HL-60 (cell line): ENCODE measurements around the gene PAPPA2.

ENCODE experiments used
- DNase-seq, 2 experiments: peaks; one replicate each; pipeline ENCODE4 v3.0.0-alpha.2; 2010 to 2020; ENCODE audit warnings: low read depth in 1 of 2, low spot score in 1 of 2
- H3K27ac ChIP-seq: fragments of 250-450 bp; sonication (Bioruptor Pico); replicated peaks from 2 replicates; pipeline ENCODE4 v1.5.1; 2020; ENCODE audit warnings: mild to moderate bottlenecking, moderate library complexity
- H3K27me3 ChIP-seq: fragments of 250-450 bp; sonication (Bioruptor Pico); 2 replicates; pipeline ENCODE4 v1.5.1; 2021; ENCODE audit warnings: mild to moderate bottlenecking, moderate library complexity; ENCODE audit not compliant: insufficient read depth, poor library complexity, severe bottlenecking
- H3K4me3 ChIP-seq: replicated peaks from 2 replicates; pipeline ENCODE4 v1.5.1; 2011; ENCODE audit warnings: mild to moderate bottlenecking, control low read depth, low read length; ENCODE audit not compliant: insufficient read depth
- CTCF ChIP-seq: IDR thresholded peaks from one replicate; pipeline ENCODE4 v1.5.1; 2011; ENCODE audit warnings: low read length, control low read depth, inconsistent platforms; ENCODE audit not compliant: insufficient read depth
- GABPA ChIP-seq: IDR thresholded peaks from 2 replicates; pipeline ENCODE4 v1.6.1; 2012; ENCODE audit warnings: low read depth
- POLR2AphosphoS5 ChIP-seq: IDR thresholded peaks from 2 replicates; pipeline ENCODE4 v1.6.1; 2012; ENCODE audit warnings: low read depth
- SPI1 ChIP-seq: IDR thresholded peaks from 2 replicates; pipeline ENCODE4 v1.6.1; 2012; ENCODE audit warnings: low read depth, mild to moderate bottlenecking, borderline replicate concordance
- TF ChIP-seq, protein P1 (sequence below): IDR thresholded peaks from 2 replicates; pipeline ENCODE4 v1.6.1; 2012; ENCODE audit warnings: low read depth; ENCODE audit not compliant: insufficient replicate concordance

Gene PAPPA2

GRCh38 chr1:176854121-176854520, 391.1 kb downstream of the PAPPA2 start:
- TF ChIP-seq SPI1 (no peak), POLR2AphosphoS5 (no peak), CTCF (no peak), GABPA (no peak)
- TF ChIP-seq, protein P1, sequence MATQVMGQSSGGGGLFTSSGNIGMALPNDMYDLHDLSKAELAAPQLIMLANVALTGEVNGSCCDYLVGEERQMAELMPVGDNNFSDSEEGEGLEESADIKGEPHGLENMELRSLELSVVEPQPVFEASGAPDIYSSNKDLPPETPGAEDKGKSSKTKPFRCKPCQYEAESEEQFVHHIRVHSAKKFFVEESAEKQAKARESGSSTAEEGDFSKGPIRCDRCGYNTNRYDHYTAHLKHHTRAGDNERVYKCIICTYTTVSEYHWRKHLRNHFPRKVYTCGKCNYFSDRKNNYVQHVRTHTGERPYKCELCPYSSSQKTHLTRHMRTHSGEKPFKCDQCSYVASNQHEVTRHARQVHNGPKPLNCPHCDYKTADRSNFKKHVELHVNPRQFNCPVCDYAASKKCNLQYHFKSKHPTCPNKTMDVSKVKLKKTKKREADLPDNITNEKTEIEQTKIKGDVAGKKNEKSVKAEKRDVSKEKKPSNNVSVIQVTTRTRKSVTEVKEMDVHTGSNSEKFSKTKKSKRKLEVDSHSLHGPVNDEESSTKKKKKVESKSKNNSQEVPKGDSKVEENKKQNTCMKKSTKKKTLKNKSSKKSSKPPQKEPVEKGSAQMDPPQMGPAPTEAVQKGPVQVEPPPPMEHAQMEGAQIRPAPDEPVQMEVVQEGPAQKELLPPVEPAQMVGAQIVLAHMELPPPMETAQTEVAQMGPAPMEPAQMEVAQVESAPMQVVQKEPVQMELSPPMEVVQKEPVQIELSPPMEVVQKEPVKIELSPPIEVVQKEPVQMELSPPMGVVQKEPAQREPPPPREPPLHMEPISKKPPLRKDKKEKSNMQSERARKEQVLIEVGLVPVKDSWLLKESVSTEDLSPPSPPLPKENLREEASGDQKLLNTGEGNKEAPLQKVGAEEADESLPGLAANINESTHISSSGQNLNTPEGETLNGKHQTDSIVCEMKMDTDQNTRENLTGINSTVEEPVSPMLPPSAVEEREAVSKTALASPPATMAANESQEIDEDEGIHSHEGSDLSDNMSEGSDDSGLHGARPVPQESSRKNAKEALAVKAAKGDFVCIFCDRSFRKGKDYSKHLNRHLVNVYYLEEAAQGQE: no peak
- no peak for DNase-seq
- peaks cover 3% of the 10 kb centered on the region for H3K27me3 ChIP-seq
- no peak overlapping the region for H3K4me3 ChIP-seq
- no peak overlapping the region for H3K27ac ChIP-seq

DNA sequence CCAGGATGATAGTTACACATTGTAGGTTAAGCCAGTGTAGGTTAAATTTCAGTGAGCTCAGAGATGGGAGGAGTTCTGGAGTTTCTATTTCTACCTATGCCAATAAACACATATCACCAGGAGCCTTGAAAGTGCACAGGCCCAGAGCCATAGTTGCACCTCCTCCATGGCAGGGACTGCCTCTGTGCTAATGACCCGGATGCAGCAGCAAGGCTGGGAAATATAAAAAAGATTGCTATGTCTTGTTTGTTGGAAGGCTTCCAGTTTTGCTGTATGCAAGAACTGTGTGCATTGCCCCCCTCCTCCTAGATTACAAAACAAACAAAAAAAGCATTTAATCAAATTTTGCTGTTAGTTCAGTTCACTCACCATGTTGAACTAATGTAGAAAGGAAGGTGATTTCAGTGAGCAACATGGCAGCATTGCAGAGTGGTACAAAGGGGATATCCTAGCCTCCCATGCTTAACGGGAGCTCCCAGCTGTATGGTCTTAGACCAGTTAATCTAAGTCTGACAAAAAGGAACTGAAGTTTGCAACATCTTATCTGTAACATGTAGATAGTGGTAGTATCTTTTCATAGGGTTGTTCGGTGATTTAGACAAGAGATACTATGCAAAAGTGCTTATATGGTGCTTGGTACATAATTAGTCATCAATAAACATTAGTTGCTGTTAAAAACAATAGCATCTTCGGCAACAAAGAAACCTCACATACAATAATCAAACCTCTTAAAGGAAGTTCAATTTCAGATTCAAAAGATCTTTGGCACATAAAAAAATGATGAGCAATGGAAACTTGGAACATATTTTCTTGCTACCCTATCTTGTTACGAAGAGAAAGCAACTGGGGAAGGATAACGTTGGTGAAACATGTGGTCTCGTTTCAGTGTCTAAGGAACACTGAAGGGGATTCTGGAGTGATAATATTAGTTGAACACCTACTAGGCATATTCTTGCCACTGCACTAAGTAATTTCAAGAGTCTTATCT, 392.1 kb downstream of the PAPPA2 start:
- Histone ChIP-seq H3K4me3 (no peak overlapping the region), H3K27ac (no peak overlapping the region), H3K27me3 (peaks cover 3% of the 10 kb centered on the region)
- no peak for TF ChIP-seq CTCF
- no peak for TF ChIP-seq POLR2AphosphoS5
- TF ChIP-seq, protein P1: no peak
- TF ChIP-seq GABPA: no peak
- TF ChIP-seq SPI1: no peak
- DNase-seq: no peak

DNA sequence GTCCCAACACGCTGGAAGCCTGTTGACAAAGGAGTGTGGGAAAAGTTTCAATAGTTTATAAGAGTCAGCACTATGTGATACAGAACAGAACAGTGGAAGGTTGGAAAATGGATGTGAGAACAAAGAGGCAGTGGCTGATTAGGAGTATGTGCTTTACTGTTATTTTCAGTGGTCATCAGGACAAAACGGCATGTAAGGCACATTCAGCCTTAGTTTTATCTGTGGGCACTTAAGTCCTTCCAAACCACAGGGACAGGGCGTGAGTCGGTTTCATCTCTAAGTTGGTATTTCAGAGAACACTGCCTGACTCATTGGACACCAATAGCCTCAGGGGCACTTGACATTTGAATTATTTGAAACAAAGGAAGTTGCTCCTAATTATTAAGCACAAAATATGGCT, 394.7 kb downstream of the PAPPA2 start:
- no peak for TF ChIP-seq GABPA
- TF ChIP-seq, protein P1: no peak
- no peak for TF ChIP-seq SPI1
- TF ChIP-seq POLR2AphosphoS5: no peak
- no peak overlapping the region for H3K4me3 ChIP-seq
- peaks cover 3% of the 10 kb centered on the region for H3K27me3 ChIP-seq
- no peak for DNase-seq
- H3K27ac ChIP-seq: no peak overlapping the region
